Bronchial epithelial cell (primary cell): Measurements from ENCODE around the gene SMARCA5. TPM values are rescaled to one million over a fixed set of nuclear protein-coding genes. Genes with fewer than 3 reads are reported as not detected.
"Not testable (repeated sequence)": the region's sequence is repeated elsewhere in the genome, so short reads cannot be mapped to it uniquely, and the experiment has no call there.

Source experiments
- DNase-seq: peaks from one replicate; pipeline ENCODE4 v3.0.0-alpha.2; 2010; ENCODE audit warnings: low read depth
- FAIRE-seq: peaks from 2 replicates; lab custom pipeline; 2011; peaks lifted over from hg19 to GRCh38; lab: Jason Lieb, UNC
- H3K27me3 ChIP-seq: 2 replicates; pipeline ENCODE4 v1.5.1; 2011; ENCODE audit warnings: low read length; ENCODE audit not compliant: control insufficient read depth, insufficient read depth
- H3K36me3 ChIP-seq: 2 replicates; pipeline ENCODE4 v1.5.1; 2011; ENCODE audit warnings: low read length; ENCODE audit not compliant: control insufficient read depth, insufficient read depth
- H3K4me3 ChIP-seq: 2 replicates; pipeline ENCODE4 v1.5.1; 2011; ENCODE audit warnings: mild to moderate bottlenecking, low read depth, low read length, control low read depth
- total RNA-seq: library from RNA; depleted of rRNA; stranded (reverse); fragments of >200 nt; gene quantifications from 2 replicates; pipeline ENCODE4 v1.2.1, GENCODE V29; 2014
- TF ChIP-seq, protein P1 (sequence below): IDR thresholded peaks from 2 replicates; pipeline ENCODE4 v1.5.1; 2011; ENCODE audit warnings: mild to moderate bottlenecking, moderate library complexity, low read length, control low read depth, inconsistent platforms; ENCODE audit not compliant: insufficient read depth, severe bottlenecking

SMARCA5 gene
- total RNA-seq, 1 donor from 2014 or later, result 25.3 TPM

- no peaks in the 10 kb centered on the region for H3K27me3 ChIP-seq
- peaks cover 2% of the 10 kb centered on the region for H3K36me3 ChIP-seq
- FAIRE-seq, result no peak
Measured at GRCh38 chr4:143517764-143518163, 4.3 kb downstream of the SMARCA5 start.

DNA sequence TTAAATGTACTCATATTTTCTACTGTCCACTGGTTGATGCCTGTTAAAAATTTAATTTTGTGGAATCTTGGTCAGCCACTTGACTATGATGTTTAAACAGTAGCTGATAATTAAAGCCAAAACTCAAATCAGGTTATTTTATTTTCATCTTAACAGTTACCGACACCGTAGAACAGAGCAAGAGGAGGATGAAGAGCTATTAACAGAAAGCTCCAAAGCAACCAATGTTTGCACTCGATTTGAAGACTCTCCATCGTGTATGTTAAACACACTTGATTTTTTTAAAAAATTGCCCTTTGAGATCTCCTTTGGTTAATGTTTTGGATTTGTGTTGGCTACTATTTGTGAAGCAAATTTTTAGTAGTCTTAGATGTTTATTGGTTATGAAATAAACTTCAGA, 10.7 kb downstream of the SMARCA5 start:
- DNase-seq (no peak), FAIRE-seq (no peak)
- H3K36me3 ChIP-seq, result peaks cover 4% of the 10 kb centered on the region
- H3K27me3 ChIP-seq, result no peaks in the 10 kb centered on the region
- no peak overlapping the region for H3K4me3 ChIP-seq
- TF ChIP-seq, protein P1, sequence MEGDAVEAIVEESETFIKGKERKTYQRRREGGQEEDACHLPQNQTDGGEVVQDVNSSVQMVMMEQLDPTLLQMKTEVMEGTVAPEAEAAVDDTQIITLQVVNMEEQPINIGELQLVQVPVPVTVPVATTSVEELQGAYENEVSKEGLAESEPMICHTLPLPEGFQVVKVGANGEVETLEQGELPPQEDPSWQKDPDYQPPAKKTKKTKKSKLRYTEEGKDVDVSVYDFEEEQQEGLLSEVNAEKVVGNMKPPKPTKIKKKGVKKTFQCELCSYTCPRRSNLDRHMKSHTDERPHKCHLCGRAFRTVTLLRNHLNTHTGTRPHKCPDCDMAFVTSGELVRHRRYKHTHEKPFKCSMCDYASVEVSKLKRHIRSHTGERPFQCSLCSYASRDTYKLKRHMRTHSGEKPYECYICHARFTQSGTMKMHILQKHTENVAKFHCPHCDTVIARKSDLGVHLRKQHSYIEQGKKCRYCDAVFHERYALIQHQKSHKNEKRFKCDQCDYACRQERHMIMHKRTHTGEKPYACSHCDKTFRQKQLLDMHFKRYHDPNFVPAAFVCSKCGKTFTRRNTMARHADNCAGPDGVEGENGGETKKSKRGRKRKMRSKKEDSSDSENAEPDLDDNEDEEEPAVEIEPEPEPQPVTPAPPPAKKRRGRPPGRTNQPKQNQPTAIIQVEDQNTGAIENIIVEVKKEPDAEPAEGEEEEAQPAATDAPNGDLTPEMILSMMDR, result no peak

More at GRCh38 chr4:143517764-143518163, 4.3 kb downstream of the SMARCA5 start:
- DNase-seq, result no peak
- TF ChIP-seq, protein P1, result no peak
- H3K4me3 ChIP-seq, result no peak overlapping the region

DNA sequence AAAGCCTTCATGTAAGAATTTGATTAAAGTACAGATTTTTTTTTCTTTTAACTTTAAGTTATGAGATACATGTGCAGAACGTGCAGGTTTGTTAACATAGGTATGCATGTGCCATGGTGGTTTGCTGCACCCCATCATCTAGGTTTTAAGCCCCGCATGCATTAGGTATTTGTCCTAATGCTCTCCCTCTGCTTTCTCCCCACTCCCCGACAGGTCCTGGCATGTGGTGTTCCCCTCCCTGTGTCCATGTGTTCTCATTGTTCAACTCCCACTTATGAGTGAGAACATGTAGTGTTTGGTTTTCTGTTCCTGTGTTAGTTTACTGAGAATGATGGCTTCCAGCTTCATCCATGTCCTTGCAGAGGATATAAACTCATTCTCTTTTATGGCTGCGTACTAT, 14.5 kb downstream of the SMARCA5 start:
- H3K27me3 ChIP-seq, FAIRE-seq, H3K36me3 ChIP-seq, H3K4me3 ChIP-seq: not testable (repeated sequence)
- peak; percentile 52 for DNase-seq

DNA sequence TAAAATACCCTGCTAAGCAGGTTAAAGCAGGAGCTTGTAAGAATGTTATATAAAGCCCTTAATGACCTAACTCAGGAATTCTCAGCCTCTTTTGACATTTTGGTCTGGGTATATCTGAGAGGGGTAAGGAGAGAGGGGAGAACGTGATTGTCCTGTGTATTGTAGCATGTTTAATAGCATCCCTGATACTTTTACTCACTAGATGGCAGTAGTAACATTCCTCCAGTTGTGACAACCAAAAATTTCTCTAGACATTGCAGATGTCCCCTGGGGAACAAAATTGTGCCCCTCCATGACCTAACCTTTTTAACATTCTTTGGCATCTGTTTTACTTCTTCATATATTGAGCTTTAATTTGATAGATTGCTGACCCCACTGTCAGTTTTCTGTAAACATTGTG, 17.9 kb downstream of the SMARCA5 start:
- TF ChIP-seq, protein P1, result peak; percentile 40
- no peak for FAIRE-seq
- peaks cover 5% of the 10 kb centered on the region for H3K36me3 ChIP-seq

DNA sequence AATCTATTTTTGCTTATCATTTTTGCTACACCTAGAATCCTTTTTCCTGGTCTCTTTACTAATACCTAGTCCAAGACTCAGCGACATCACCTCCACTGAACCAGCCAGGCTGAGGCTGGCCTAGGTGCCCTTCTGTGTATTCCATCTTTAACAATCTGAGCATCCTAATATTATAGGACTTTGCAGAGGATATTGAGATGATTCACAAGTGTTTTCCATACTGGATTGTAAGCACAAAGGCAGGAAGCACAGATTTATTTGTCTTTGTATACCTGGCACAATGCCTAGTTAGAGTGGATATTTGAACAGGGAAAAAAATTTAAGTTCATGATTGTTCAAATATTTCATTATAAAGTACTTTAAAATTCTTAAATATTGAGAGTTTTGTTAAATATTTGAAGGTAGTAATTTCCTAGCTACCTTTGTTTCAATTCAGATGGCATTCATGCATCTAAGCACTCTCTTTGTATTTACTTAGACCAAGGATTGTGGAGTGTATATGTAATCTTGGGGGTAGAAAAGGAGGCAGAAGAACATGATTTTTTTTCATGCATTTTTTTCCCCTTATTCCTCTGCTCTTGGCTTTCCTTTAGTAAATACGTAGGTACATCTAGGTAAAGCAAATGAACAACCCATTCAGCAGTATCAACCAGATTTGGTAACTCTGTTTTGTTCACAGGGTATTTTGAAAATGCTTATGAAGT, 18.4 kb downstream of the SMARCA5 start:
- FAIRE-seq (no peak), DNase-seq (peak; percentile 16)
- Histone ChIP-seq H3K4me3 (no peak overlapping the region), H3K27me3 (no peaks in the 10 kb centered on the region), H3K36me3 (peaks cover 8% of the 10 kb centered on the region)
- TF ChIP-seq, protein P1, result no peak

More for the DNA sequence above, 17.9 kb downstream of the SMARCA5 start:
- DNase-seq, result peak; percentile 27
- no peak overlapping the region for H3K4me3 ChIP-seq
- no peaks in the 10 kb centered on the region for H3K27me3 ChIP-seq

- peaks cover 5% of the 10 kb centered on the region for H3K36me3 ChIP-seq
- TF ChIP-seq, protein P1, result no peak
- no peak overlapping the region for H3K4me3 ChIP-seq
- DNase-seq, result no peak
- no peaks in the 10 kb centered on the region for H3K27me3 ChIP-seq
- FAIRE-seq, result no peak
Measured at GRCh38 chr4:143538979-143539669, 25.6 kb downstream of the SMARCA5 start.
